ENCODE data around the gene RFX2.

RFX2 gene

DNA sequence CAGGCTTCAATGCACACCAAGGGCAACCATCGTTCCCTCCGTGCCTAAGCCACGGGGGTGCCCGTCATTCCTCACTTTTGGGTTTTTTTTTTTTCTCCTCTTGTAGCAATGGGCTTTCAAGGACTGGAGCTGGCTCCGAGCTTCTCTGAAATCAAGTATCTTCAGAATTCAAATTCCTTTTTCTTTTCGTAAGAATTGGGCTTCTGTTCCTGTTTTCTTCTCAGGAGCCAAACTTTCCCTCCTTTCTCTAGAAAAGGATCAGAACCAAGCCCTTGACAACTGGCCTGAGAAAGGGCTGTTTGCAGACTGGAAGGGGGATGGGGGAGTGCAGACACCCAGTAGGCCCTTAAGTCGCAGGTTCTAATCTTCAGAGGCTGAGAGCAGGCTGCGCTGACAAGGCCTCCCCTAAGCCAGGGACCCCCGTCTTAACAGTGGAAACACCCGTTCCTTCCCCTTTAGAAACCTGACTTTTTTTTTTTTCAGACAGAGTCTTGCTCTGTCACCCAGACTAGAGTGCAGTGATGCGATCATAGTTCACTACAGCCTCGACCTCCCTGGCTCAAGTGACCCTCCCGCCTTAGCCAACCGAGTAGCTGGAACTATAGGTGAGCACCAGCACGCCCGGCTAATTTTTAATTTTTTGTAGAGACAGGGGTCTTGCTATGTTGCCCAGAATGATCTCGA is 51.6 kb downstream of the RFX2 start:
- DNase-seq: peak in 2 of 3 donors; percentile 36 to 59

DNA sequence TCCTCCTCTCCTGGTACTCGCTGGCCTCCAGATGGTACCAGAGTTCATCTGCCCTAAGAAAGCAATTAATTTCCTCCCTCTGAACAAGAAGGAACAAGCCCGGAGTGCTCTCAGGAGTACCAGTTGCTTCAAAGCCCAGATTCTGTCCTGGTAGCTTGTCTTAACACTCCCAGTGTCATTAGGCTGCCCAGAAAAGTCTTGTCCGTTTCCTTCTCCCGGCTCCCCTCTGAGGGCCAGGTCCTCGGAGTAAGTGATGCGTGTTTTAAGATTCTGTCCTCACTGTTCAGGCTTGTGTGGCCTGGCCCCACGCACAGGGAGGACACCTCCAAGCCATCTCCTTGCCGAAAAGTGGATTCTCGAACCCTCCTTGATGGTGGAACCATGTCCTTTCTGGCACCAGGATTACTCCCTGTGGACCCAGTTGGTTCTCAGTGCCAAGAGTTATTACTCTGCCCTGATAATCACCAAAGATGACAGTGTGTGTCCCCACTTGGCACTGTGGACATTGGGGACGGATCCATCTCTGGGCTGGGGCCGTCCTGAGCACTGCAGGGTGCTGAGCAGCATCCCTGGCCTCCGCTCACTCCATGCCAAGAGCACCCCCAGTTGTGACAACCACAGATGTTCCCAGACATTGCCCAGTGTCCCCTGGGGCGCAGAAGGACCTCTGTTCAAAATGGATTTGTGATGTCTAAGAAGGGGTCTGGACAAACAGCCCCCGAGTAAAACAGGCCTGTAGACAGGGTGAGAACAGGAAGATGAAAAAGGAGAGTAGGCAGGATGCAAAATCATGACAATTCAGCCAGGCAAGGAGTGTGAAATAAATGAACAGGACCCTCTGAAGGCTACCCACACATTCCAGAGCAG is 52.4 kb downstream of the RFX2 start:
- no peak for DNase-seq

DNA sequence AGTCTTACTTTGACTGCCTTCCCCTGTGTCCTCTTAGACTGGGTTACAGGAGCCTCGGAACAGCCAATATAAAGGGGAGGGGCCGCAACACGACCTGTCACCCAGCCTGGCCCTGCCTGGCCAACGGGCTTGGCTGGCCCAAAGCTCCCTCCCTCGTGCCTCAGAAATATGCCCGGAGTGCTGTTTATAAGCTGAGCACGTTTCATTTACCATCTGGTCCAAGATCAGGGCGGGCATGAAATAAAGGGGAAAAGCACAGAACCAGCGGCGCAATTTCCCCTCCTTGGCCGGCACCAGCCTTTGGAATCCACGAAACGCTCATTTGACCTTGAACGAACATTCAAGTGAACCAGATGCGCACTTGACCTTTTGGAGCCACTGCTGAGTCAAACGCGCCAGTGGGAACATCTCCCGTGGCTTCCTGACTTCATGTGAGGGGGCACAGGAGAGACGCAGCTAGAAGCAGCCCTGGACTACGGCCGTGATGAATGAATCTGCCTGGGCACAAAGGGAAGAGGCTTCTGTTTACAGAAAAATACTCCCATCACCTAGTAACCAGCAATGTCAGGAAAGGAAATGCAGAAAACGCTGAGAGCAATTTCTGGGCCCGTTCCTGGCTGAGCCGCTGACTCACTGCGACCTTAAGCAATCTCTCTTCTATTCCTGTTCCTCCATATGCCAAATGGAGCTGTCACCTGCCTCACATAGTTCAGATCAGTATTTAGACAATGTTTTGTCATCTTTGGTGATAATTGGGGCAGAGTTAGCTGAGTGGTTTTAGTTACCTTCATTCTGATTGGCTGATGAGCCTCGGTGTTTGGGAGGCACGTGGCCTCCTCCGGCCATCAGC is 53.3 kb downstream of the RFX2 start:
- DNase-seq: peak; percentile 85 to 95 (median 92)

DNA sequence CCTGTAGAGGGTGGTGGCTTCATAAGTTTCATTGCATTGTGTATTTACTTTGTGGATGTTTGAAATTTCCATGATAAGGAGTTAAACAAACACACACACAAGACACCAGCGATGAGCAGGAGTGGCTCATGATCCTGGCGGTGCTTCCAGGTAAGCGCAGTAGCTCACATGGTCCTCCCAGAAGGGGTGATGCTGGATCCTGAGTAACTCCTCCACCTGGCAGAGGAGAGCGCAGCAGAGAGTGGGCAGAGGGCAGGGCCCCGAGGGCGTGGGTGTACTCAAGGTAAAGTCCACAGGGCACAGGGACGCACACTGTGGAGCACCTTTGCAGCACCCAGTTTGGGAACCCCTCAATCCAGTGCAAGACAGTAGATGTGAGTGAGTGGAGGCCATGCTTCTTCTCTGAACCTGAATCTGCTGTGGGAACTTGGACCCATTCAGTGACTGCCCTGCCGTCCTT is 54.0 kb downstream of the RFX2 start:
- DNase-seq: no peak

DNA sequence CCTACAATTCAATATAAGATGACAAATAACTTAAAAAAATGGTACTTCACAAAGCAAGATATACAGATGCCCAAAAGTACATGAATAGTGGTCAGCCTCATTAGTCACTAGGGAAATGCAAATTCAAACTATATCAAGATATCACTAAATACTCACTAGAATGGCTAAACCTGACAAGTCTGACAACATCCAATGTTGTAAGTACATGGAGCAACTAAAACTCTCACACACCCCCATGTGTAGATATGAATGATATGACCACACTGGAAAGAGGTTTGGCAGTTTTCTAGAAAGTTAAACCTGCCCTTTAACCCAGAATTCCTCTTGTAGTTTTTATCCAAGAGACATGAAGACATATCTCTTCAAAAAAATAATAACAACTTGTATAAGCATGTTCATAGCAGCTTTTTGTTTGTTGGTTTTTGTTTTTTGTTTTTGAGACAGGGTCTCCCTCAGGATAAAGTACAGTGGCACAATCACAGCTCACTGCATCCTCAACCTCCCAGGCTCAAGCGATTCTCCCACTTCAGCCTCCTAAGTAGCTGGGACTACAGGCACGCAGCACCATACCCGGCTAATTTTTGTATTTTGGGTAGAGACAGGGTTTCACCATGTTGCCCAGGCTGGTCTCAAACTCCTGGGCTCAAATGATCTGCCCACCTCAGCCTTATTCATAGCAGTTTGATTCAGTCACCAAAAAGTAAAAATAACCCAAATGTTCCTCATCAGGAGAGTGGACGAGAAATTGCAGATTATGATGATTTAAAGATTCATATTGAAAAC is 55.1 kb downstream of the RFX2 start:
- peak in 2 of 3 donors; percentile 32 to 42 for DNase-seq

DNA sequence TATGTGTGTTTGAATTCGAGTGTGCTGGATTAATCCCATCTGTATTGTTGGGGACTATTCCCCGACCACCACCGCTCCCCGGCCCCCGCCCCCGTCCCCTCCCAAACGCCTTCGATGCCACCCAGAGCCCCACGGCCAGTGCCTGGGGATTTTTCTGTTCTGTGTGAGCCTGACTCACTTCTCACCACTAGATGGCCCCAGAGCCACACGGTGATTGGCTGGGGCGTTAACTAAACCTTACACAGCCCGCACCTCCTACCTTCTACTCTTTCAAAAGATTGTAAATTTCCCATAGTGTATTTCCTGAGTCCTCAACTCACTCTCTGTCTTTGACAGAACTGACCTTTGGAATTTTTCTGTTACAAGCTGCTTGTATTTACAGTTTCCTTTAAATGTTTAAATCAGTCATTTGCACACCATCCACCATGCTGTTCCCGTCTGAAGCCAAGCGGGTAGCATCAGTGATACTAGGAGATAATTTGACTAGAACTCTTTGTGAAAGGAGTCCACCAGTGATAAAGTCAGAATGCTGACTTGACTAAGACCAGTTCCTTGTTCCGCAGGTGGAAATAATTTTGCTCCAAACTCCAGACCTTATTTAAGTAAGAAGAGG is 61.4 kb downstream of the RFX2 start:
- DNase-seq: peak; percentile 86 to 93 (median 90)

DNA sequence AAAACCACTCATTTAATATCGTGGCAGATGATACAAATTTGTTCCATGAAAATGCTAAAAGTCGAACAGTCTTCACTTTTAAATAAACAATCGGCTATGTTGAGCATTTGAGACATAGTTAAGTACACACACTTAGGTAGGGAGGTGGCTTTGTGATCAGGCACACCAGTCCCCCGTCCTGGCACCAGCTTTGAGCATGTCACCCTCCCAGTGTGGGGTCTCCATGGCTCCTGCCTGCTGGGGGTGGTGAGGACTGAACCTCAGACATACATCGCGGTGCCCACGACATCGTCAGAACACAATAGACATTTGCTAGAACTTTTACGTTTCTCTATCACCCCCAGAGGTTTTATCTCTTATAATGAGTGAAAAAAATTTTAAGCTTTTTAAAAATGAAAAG is 62.0 kb downstream of the RFX2 start:
- no peak for DNase-seq

DNA sequence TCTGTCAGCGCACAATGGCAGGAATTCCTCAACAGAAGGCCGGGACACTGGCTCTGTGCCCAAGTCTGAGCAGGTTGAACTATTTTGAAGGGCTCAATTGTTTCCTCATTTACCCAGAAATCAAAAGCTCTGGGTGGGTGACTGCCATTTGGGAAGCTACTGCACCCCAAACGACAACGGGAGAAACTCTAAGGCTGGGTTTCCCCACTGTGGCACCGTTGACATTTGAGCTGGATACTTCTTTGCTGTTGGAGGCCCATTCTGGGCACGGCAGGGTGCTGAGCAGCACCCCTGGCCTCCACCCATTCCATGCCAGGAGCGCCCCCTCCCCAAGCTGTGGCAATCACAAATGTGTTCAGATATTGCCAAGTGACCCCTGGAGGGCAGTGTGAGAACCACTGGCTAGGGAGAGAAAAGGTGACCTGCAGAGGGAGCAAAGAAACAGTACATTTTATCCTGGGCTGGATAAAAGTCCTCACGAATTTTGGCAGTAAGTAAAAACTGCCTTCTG is 62.5 kb downstream of the RFX2 start:
- DNase-seq: peak in 2 of 3 donors; percentile 30 to 35

DNA sequence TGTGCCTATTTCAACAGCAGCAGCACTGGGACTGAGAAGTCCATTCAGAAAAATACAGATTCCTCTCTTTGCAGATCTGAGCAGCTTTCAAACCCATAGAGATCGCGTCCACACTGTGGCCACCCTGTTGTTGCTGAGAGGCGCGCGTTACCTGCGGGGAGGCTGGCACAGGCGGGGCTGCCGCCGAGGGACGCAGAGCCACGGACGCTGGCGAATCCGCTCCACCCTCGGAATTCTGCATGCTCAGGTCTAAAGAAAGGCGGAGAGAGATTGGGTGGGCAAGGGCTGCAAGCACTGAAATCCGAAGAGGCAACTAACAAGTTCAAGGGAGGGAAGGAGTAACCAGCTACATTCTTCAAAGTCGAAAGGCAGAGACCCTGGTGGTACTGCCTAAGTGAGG is 63.0 kb downstream of the RFX2 start:
- DNase-seq: no peak

DNA sequence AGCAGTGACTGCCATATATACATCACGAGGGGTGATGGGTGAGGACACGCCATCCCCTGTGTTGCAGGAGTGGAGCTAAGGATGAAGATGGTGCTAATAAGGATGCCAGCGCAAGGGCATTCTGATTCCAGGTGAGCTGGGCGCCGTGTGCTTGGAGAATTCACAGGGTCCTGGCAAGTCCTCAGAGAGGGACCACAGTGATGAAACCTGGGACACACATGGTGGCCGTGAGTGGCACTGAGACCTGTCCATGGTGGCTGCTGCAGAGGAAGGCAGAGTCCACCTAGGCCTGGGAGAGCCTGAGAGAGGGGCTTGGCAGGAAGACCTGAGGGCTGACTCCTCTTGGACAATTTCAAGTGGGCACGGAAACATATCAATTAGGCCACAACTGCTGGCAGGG is 65.2 kb downstream of the RFX2 start:
- DNase-seq: no peak

DNA sequence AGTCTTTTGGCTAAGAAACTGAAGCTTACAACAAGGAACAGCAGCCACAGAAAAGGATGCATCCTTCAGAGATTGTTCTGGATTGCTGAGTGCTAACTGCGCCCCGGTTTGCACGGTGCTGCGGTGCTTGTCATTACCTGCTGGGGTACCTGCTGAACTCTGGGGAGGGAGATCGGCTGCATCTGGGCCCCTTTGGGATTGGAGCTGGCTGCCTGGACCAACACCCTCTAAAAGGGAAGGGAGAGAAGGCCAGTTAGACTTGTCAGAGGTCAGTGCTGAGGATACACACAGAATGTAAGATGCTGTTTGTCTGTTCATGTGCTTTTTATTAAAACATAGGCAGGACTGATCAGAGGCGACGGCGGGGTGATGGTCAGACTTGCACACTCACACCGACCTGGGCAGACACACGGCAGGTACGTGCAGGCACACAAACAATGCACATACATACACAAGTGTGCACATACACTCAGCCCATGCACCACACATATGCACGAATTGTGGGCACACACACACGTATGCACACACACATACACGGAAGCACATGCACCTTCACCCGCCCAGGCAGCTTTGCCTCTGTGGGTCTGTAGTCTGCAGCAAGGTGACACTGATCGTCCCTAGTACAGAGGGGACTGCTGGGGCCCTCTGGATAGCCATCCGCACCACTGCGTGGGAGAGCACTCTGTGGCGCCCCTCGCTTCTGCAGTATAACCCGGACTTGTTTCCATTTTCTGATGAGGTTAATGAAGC is 66.1 kb downstream of the RFX2 start:
- DNase-seq: no peak

DNA sequence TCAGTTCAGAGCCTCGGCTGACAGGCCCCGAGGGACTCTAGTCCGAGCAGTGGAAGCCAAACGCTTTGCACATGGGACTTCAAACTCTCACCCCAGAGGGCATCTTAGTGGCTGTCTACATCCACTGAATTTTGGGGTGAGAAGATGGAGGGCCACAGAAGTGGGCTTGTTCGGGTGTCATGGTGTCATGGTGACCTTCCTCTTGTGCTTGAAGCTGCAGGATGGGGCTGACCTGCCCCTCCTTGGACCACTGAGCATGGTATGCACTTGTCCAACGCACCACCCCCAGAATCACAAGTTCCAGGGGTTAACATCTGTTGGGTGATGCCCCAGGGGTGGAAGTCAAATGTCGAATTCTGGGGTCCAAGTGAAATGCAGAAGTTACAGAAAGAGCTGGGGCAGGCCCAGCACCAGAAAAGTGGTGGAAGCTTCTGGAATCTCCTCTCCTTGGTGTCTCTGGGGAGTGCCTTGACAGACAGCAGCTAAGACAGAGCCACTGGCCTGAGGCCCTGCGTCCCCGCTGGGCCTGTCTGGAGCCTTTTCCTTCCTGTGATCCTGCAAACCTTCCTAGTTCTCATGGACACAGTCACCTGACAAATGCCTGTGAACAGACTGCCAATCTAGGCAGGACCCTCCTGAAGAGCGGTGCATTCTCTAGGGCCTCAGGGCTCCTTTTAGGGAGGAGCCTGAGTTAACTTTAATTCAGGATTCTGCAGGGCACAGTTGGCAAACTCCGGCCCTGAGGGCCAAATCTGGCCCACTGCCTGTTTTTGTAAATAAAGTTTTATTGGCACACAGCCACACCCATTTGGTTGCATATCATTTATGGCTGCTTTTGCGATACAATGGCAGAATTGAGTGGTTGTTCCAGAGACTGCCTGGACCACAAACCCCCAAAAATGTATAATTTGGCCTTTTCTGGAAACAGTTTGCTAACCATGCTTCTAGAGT is 67.2 kb downstream of the RFX2 start:
- no peak for DNase-seq

DNA sequence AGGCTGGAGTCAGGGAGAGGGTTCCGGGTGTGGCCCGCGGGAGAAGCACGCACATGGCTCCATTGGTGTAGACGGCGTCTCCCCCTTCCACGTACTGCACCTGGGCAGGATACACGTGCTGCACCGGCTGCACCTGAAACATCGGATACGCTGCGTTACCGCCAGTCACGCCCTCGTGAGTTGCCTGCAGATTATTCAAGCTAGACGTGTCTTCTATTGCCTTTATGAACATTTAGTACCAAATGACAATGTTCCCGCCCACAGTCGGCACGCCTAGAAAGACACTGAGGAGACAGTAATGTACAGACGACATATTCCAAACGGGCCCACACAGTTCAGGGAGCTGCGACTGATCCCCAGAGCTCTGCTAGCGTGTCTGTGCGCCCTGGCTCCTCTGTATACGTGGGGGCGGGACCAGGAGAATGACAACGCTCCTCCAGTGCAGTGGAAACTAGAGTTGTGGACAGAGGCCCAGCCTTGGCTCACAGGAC is 68.3 kb downstream of the RFX2 start:
- DNase-seq: no peak

DNA sequence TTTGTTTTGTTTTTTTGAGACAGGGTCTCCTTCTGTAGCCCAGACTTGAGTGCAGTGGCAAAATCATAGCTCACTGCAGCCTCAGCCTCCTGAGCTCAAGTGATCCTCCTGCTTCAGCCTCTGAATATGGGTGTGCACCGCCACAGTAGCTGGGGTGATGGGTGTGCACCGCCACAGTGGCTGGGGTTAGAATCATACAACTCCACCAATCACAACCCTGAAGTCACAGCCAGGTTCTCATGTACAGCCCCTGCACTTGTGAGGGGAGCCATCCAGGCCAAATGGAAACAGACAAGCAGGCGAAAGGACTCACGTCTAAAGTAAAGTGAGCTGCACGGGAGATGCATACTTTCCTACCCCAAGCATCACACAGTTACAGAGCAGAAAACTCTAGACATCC is 69.2 kb downstream of the RFX2 start:
- DNase-seq: no peak

DNA sequence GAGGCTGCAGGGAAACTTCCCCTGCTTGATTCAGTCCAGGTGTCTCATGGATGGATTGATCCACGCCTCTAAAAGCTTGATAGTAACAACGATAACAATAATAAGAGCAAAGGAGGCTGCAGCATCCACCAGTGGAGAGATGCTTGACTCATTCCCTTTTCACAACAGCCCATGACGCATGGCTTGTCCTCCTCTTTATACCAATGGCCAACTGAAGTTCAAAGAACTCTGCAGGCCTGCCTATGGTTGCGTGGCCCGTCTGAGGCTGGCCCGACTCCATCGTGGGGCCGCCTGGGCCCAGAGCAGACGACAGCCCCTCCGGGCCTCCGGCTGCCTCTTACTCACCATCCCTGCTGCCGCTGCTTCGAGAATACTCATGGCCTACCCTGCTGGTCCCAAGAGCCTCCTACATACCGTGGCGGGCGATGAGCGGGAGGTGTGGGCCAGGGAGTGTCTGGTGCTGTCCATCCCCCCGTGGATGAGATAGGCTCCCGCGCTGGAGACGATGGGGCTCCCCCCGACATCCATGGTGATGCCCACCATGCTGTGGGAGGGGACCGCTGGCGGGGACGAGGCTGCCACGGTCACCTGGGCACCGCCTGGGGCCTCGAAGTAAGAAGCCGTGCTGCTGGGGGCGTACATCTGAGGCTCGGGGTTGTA is 70.6 kb downstream of the RFX2 start:
- DNase-seq: no peak

DNA sequence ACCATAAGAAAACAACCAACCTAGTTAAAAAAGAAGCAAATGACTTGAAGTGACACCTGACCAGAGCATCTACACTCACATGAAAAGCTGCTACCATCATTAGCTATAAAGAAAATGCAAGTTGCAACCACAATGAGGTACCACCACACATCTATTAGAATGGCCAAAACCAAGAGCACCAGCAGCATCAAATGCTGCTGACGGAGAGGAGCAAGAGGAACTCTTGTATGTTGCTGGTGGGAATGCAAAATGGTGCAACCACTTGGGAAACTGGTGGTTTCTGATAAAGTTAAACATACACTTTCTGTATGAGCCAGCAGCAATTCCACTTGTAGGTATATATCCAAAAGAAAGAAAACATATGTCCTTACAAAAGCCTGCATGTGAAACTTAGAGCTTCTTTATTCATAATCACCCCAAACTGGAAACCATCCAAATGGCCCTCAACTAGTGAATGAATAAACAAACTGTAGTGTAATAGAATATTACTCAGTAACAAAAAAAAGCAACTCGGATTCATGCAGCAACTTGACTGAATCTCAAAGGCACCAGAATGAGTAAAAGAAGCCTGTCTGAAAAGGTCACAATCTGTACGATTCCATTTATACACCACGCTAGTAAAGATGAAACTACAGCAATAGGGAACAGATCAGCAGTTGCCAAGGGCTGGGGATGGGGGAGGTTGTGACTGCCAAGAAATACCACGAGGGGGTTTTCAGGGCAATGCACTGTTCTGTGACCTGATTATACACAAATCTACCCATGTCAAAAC is 71.5 kb downstream of the RFX2 start:
- no peak for DNase-seq

DNA sequence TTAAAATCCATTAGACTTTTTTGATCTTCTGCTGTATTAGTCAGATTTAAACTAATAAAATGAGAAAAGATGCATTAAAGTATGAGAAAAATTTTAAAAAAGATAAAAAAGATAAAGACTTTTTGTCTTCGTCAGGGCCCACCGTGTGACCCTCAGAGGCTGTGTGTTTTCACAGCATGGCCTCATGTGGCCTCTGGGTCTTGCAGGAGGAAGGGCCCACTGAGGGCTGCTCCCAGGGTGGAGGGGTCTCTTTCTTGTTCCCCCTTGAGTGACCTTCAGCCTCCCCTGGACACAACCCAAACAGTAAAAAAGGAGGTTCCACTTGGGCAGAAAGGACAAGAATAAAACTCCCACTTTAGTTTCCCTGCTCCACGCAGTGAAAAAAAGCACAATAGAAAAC is 75.3 kb downstream of the RFX2 start:
- no peak for DNase-seq

DNA sequence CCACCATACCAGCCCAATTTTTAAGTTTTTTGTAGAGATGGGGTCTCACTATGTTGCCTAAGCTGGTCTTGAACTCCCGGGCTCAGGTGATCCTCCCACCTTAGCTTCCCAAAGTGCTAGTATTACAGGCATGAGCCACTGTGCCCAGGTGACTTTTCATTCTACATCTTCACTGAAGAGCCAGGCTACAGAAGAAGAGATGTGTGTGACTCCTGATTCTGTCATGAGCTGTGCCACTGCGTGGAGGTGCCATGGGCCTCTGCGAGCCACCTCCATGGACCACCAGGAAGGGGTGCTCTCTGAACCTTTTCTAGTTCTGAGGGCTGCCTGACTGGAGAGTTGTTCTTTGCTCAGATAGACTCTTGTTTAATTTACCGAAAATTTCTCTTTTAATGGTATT is 75.8 kb downstream of the RFX2 start:
- DNase-seq: no peak

All from suppressor macrophage treated with lipopolysaccharide for 1 hour (primary cell).